Gastrocnemius medialis (tissue), 4 donors: ENCODE data around the gene MAGEA10. TPM values are rescaled to one million over a fixed set of nuclear protein-coding genes. Genes with fewer than 3 reads are reported as not detected.

Experiments used
- ATAC-seq, 2 donors: fragments of 150-250 bp; one replicate each; pipeline ENCODE4 v1.9.1; 2016
- DNase-seq, 2 donors: peaks; one replicate each; pipeline ENCODE4 v3.0.0-alpha.2; 2019
- H3K27ac ChIP-seq, 4 donors: fragments of 200-600 bp; sonication (generic); 1 replicate in 1 of 4; 2 replicates in 3 of 4; pipeline ENCODE4 v1.5.1; 2016 to 2018; ENCODE audit warnings: mild to moderate bottlenecking in 2 of 4, moderate library complexity in 1 of 4
- H3K27me3 ChIP-seq, 3 donors: fragments of 200-600 bp; sonication (generic) in 2 of 3; 1 replicate in 1 of 3; 2 replicates in 2 of 3; pipeline versions ENCODE4 v1.5.1 to v1.6.0; 2016 to 2019; ENCODE audit warnings: mild to moderate bottlenecking in 1 of 3, moderate library complexity in 1 of 3
- H3K36me3 ChIP-seq, 2 donors: fragments of 200-600 bp; sonication (generic) in 1 of 2; one replicate each; pipeline ENCODE4 v1.5.1; 2017 to 2018
- H3K4me1 ChIP-seq, 2 donors: fragments of 200-600 bp; sonication (generic) in 1 of 2; one replicate each; pipeline ENCODE4 v1.5.1; 2016 to 2017; ENCODE audit warnings: mild to moderate bottlenecking in 2 of 2
- H3K4me3 ChIP-seq, 4 donors: fragments of 200-600 bp; sonication (generic) in 3 of 4; 1 replicate in 1 of 4; 2 replicates in 3 of 4; pipeline ENCODE4 v1.5.1; 2016 to 2019; ENCODE audit warnings: mild to moderate bottlenecking in 2 of 4
- H3K9me3 ChIP-seq, 3 donors: fragments of 200-600 bp; sonication (generic) in 2 of 3; 1 replicate in 1 of 3; 2 replicates in 2 of 3; pipeline ENCODE4 v1.5.1; 2016 to 2019
- CTCF ChIP-seq, 5 experiments: fragments of 450-650 bp in 3 of 5; fragments of 200-600 bp in 2 of 5; sonication (generic) in 2 of 5; IDR thresholded peaks in 4 of 5; conservative IDR thresholded peaks in 1 of 5; 1 replicate in 4 of 5; 2 replicates in 1 of 5; pipeline ENCODE4 v1.5.1; 2016 to 2019; ENCODE audit warnings: antibody characterized with exemption in 5 of 5, mild to moderate bottlenecking in 3 of 5, moderate library complexity in 3 of 5
- POLR2A ChIP-seq, 2 donors: fragments of 450-650 bp; IDR thresholded peaks; one replicate each; pipeline ENCODE4 v1.6.1; 2017; ENCODE audit warnings: antibody characterized with exemption in 2 of 2, mild to moderate bottlenecking in 2 of 2, moderate library complexity in 2 of 2
- in situ Hi-C, 4 donors: fragments of 200-750 bp; cut with MboI; loops; one replicate each; pipeline versions ENCODE4 v1.15.0 to v1.8.0; 2017; ENCODE audit warnings: low sequenced_read_pairs in 4 of 4
- intact Hi-C: fragments of 100-400 bp; cut with DNase I; formaldehyde crosslinking; loops from one replicate; pipeline ENCODE4 v1.15.1; 2023; ENCODE audit warnings: low total_unique reads
- total RNA-seq, 4 donors: library from RNA; depleted of rRNA; stranded (reverse); fragments of >200 nt; gene quantifications; one replicate each; pipeline versions ENCODE4 v1.1.0 to v1.2.3, GENCODE V29; 2016

MAGEA10 gene
- total RNA-seq, 4 donors from 2014 or later: not detected

GRCh38 chrX:152151256-152151655, 12.9 kb upstream of the MAGEA10 start:
- in situ Hi-C loops: no loop called here
- ATAC-seq: no peak
- intact Hi-C loops: no loop called here

GRCh38 chrX:152149648-152150047, 11.3 kb upstream of the MAGEA10 start:
- no peaks in the 10 kb centered on the region for H3K4me1 ChIP-seq
- ATAC-seq: no peak
- no peak overlapping the region for H3K4me3 ChIP-seq
- no peak overlapping the region for H3K27ac ChIP-seq
- no peaks in the 10 kb centered on the region for H3K36me3 ChIP-seq
- no peak for TF ChIP-seq POLR2A (IDR thresholded peaks at IDR 0.05)
- TF ChIP-seq CTCF (IDR thresholded peaks at IDR 0.05 in 4 of 5, conservative IDR thresholded peaks at IDR 0.05 in 1 of 5): no peak
- no peaks in the 10 kb centered on the region for H3K9me3 ChIP-seq
- no peaks in the 10 kb centered on the region for H3K27me3 ChIP-seq
- intact Hi-C loops (no loop called here), in situ Hi-C loops (no loop called here)
- no peak for DNase-seq

More at GRCh38 chrX:152151256-152151655, 12.9 kb upstream of the MAGEA10 start:
- H3K4me1 ChIP-seq: no peaks in the 10 kb centered on the region
- H3K36me3 ChIP-seq: no peaks in the 10 kb centered on the region
- DNase-seq: no peak
- H3K4me3 ChIP-seq: no peak overlapping the region
- H3K27me3 ChIP-seq: no peaks in the 10 kb centered on the region
- no peaks in the 10 kb centered on the region for H3K9me3 ChIP-seq
- no peak for TF ChIP-seq CTCF (IDR thresholded peaks at IDR 0.05 in 4 of 5, conservative IDR thresholded peaks at IDR 0.05 in 1 of 5)
- TF ChIP-seq POLR2A (IDR thresholded peaks at IDR 0.05): no peak
- no peak overlapping the region for H3K27ac ChIP-seq

- H3K27me3 ChIP-seq: no peaks in the 10 kb centered on the region
- no peak for ATAC-seq
- H3K36me3 ChIP-seq: no peaks in the 10 kb centered on the region
- TF ChIP-seq POLR2A (IDR thresholded peaks at IDR 0.05) (no peak), CTCF (IDR thresholded peaks at IDR 0.05 in 4 of 5, conservative IDR thresholded peaks at IDR 0.05 in 1 of 5) (no peak)
- in situ Hi-C loops: no loop called here
- no peak overlapping the region for H3K4me3 ChIP-seq
- intact Hi-C loops: no loop called here
- H3K4me1 ChIP-seq: no peaks in the 10 kb centered on the region
- no peaks in the 10 kb centered on the region for H3K9me3 ChIP-seq
- no peak overlapping the region for H3K27ac ChIP-seq
- DNase-seq: no peak
Observed at GRCh38 chrX:152139589-152139988, 1.2 kb upstream of the MAGEA10 start.

- DNase-seq (no peak), ATAC-seq (no peak)
- in situ Hi-C loops (no loop called here), intact Hi-C loops (no loop called here)
- TF ChIP-seq CTCF (IDR thresholded peaks at IDR 0.05 in 4 of 5, conservative IDR thresholded peaks at IDR 0.05 in 1 of 5) (no peak), POLR2A (IDR thresholded peaks at IDR 0.05) (no peak)
- Histone ChIP-seq H3K27me3 (no peaks in the 10 kb centered on the region), H3K4me3 (no peak overlapping the region), H3K27ac (no peak overlapping the region), H3K9me3 (no peaks in the 10 kb centered on the region), H3K4me1 (no peaks in the 10 kb centered on the region), H3K36me3 (no peaks in the 10 kb centered on the region)
Observed at GRCh38 chrX:152137771-152138387, 498 bp downstream of the MAGEA10 start.

GRCh38 chrX:152136312-152136711, 2.1 kb downstream of the MAGEA10 start:
- no peak for DNase-seq
- Histone ChIP-seq H3K4me1 (no peaks in the 10 kb centered on the region), H3K9me3 (no peaks in the 10 kb centered on the region), H3K36me3 (no peaks in the 10 kb centered on the region), H3K27ac (no peak overlapping the region), H3K27me3 (no peaks in the 10 kb centered on the region), H3K4me3 (no peak overlapping the region)
- intact Hi-C loops (no loop called here), in situ Hi-C loops (no loop called here)
- ATAC-seq: no peak
- TF ChIP-seq POLR2A (IDR thresholded peaks at IDR 0.05) (no peak), CTCF (IDR thresholded peaks at IDR 0.05 in 4 of 5, conservative IDR thresholded peaks at IDR 0.05 in 1 of 5) (no peak)
